Activated T-cell treated with anti-CD3 and anti-CD28 coated beads for 4 hours (primary cell): ENCODE data around the gene HOXD11.

ENCODE experiments used
- DNase-seq: peaks from one replicate; pipeline ENCODE4 v3.0.0-alpha.2; 2020

Gene HOXD11

GRCh38 chr2:176094349-176094748 is 12.7 kb upstream of the HOXD11 start:
- DNase-seq, result no peak

DNA sequence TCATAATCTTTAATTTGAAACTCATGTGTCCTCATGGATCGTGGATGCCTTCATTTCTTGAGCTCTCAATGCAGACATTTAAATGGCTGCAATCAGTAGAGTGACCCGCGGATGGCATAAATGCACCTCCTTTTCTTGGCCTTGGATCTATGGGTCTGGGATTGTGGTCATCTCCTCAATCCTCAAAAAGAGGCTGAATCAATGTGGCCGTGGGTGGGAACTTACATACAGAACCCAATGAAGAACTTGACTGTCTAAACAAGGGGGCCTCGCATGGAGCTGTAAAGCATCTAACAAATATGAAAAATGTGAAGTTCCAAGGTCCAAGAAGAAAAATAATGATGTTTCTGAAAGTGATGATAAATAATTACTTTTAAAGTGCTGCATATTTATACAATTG is 11.7 kb upstream of the HOXD11 start:
- no peak for DNase-seq

DNA sequence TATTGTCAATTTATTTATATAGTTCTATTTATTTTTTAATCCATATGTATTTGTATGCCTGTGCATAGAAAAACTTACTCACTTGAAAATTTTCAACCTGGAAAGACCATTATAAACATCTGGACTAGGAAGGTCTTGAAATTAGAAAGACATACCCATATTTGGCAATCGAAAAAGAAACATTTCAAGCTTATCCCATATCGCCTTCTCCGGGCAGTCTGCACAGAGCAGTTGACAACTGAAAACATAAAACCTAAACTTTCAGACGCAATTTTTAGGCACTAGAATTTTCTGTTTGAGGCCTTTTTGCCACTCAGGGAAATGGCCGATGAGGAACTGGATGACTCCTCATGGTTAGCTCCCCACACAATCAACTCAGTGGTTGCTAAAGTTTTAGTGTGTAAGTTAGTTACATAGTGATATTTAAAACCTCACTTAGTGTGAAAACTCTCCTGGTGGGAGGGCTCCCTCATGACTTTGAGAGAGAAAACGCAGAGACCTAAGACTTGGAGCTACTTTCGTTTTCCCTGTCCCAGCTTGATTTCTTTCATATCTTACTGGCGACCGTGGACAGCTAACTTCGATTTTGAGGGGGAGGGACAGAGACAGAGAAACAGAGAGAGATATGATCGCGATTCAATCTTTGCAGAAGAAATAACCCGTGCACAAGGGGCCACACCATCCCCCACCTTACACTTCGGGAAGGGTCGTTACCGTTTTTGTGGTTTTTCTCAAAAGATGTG is 10.7 kb upstream of the HOXD11 start:
- no peak for DNase-seq

GRCh38 chr2:176096986-176097819 is 9.9 kb upstream of the HOXD11 start:
- peak; percentile 35 for DNase-seq

- no peak for DNase-seq
Measured at GRCh38 chr2:176097820-176098365, 9.2 kb upstream of the HOXD11 start.

GRCh38 chr2:176098366-176099158 is 8.5 kb upstream of the HOXD11 start:
- no peak for DNase-seq

GRCh38 chr2:176099159-176099727 is 7.8 kb upstream of the HOXD11 start:
- no peak for DNase-seq

GRCh38 chr2:176099728-176100546 is 7.1 kb upstream of the HOXD11 start, which contains the start of gene HOXD12:
HOXD12 (plus strand) TSS chr2:176099795; CDS start chr2:176099802, 7 bp downstream.
- no peak for DNase-seq

GRCh38 chr2:176100547-176101140 is 6.4 kb upstream of the HOXD11 start:
- no peak for DNase-seq

DNA sequence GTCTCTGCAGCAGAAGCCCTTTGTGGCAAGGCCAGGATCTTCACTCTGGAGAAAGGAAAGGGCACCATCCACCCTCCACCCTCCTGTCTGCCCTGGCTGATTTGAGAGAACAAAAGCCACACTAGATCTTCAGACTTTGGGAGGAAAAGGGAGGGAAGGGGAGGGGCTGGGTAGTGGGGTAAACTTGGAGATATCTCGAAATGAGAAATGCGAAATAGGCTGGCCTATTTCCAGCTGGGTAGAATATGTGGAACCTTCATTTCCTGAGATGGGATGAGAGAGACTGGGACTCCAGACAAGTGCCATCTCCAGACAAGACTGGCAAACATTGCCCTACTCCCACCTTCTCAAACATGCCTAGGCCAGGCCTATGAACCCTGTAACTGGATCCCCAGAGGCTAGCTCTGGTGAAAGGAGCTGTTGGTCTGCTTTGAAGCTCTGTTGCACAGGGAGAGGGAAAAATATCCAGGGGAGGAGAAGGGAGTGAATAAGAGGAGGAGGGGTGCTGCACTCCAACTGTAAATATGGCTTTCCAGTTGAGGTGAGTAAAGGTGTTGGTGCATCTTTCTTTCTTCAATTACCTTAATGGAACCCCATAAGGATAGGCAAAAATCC is 5.8 kb upstream of the HOXD11 start:
- no peak for DNase-seq

GRCh38 chr2:176101842-176102241 is 5.2 kb upstream of the HOXD11 start:
- DNase-seq, result no peak

DNA sequence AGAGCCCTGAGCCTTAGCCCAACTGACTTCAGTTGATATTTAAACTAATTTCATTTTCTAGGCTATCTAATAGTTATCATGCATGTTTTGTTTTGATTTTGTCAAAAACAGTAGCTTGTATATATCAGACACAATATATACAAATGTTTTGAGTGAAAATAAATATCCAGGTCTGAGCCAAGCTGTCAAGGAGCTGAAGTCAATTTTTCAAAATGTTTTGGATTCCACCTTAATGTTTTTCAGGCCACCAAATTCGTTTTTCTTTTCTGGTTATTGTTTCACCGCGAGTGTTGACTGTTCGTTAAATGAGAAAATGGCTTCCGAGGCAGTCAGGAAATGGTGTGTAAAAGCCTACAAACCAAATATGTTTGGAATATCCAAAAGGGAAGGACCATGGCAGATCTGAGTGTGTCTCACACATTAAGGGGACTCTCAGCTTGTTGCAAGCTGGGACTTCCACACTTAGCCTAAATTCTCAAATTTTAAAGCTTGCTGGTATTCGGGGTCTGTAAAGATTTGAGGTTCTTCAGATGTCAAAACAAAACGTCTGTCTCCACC is 4.7 kb upstream of the HOXD11 start:
- DNase-seq, result no peak

GRCh38 chr2:176103194-176103593 is 3.9 kb upstream of the HOXD11 start:
- DNase-seq, result no peak

- no peak for DNase-seq
Measured at GRCh38 chr2:176103742-176104315, 3.3 kb upstream of the HOXD11 start.

GRCh38 chr2:176104316-176105077 is 2.6 kb upstream of the HOXD11 start:
- DNase-seq, result no peak

DNA sequence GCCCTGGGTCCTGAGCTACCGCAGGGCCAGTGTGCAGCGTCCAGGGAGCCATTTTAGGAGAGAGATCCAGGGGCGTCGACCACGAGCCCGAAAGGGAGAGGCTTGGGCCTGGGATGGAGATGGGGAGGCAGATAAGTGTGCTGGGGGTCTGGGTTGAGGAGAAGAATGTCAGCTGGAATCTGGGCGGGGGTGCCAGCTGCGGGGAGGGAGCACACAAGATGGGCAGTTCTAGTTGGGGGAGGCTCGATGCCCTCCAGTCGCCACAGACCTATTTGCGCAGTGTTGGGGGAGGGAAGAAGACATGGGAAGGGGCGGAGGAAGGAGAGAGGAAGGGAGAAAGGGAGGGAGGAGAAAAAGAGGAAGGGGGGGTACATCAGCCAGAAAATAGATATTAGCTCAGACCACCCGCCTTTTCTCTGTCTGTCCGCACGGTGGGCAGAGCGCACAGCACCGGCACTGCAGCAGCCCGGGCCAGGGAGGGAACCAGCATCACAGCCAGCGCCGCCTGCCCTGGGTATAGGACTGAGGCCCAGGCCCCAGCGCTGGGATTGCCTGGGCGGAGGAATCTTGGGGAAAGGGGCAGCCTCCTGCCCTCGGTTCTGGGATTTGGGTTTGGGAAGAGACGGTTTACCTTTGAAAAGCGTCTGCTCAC is 1.9 kb upstream of the HOXD11 start:
- DNase-seq, result no peak

GRCh38 chr2:176105730-176106580 is 1.1 kb upstream of the HOXD11 start:
- no peak for DNase-seq

DNA sequence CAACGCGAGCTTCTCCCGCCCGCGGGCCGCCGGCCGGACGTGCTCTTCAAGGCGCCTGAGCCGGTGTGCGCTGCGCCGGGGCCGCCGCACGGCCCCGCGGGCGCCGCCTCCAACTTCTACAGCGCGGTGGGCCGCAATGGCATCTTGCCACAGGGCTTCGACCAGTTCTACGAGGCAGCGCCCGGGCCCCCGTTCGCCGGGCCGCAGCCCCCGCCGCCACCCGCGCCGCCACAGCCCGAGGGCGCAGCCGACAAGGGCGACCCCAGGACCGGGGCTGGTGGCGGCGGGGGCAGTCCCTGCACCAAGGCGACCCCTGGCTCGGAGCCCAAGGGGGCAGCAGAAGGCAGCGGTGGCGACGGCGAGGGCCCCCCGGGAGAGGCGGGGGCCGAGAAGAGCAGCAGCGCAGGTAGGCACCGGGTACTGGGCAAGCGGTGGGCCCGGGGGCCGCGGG is 676 bp downstream of the HOXD11 start:
- DNase-seq, result no peak
